SK-N-SH treated with all-trans-retinoic acid at 6 μM for 48 hours (cell line): ENCODE results near the gene RPP25L.

ENCODE experiments used
- ATAC-seq: fragments of 200-7000 bp; cut with Tn5 transposase; 3 replicates; pipeline ENCODE4 v1.9.1; 2020; ENCODE audit warnings: mild to moderate bottlenecking, moderate library complexity
- ARNTL ChIP-seq: fragments of 450-650 bp; formaldehyde crosslinking; IDR thresholded peaks from 2 replicates; pipeline ENCODE4 v1.5.0; 2020; ENCODE audit warnings: low read depth, mild to moderate bottlenecking, moderate library complexity, borderline replicate concordance
- BACH2 ChIP-seq: fragments of 250-450 bp; sonication (Bioruptor Pico); IDR thresholded peaks from 2 replicates; pipeline ENCODE4 v1.9.0; 2021; ENCODE audit warnings: mild to moderate bottlenecking, borderline replicate concordance
- CSDC2 ChIP-seq: fragments of 250-450 bp; sonication (Bioruptor Pico); IDR thresholded peaks from 2 replicates; pipeline ENCODE4 v1.5.0; 2020; ENCODE audit warnings: mild to moderate bottlenecking, moderate library complexity
- ESRRG ChIP-seq: fragments of 250-450 bp; sonication (Bioruptor Pico); IDR thresholded peaks from 2 replicates; pipeline ENCODE4 v1.6.1; 2021; ENCODE audit warnings: mild to moderate bottlenecking
- GLIS3 ChIP-seq: fragments of 250-450 bp; sonication (Bioruptor Pico); IDR thresholded peaks from 2 replicates; pipeline ENCODE4 v1.5.0; 2020; ENCODE audit warnings: mild to moderate bottlenecking, moderate library complexity
- ISL1 ChIP-seq: fragments of 250-450 bp; sonication (Bioruptor Pico); IDR thresholded peaks from 2 replicates; pipeline ENCODE4 v2.1.2; 2022; ENCODE audit warnings: mild to moderate bottlenecking, moderate library complexity
- OSR1 ChIP-seq: fragments of 250-450 bp; sonication (Bioruptor Pico); IDR thresholded peaks from 2 replicates; pipeline ENCODE4 v1.8.0; 2022; ENCODE audit warnings: moderate library complexity, mild to moderate bottlenecking, inconsistent platforms
- PATZ1 ChIP-seq: fragments of 250-450 bp; sonication (Bioruptor Pico); IDR thresholded peaks from 2 replicates; pipeline ENCODE4 v1.8.0; 2020; ENCODE audit warnings: mild to moderate bottlenecking, moderate library complexity, borderline replicate concordance
- POU6F1 ChIP-seq: fragments of 250-450 bp; sonication (Bioruptor Pico); IDR thresholded peaks from 2 replicates; pipeline ENCODE4 v1.8.0; 2021; ENCODE audit warnings: low read depth, mild to moderate bottlenecking, moderate library complexity, borderline replicate concordance
- PPARA ChIP-seq: fragments of 250-450 bp; sonication (Bioruptor Pico); IDR thresholded peaks from 2 replicates; pipeline ENCODE4 v1.5.0; 2020; ENCODE audit warnings: mild to moderate bottlenecking, borderline replicate concordance
- SNAI2 ChIP-seq: fragments of 250-450 bp; sonication (Bioruptor Pico); IDR thresholded peaks from 2 replicates; pipeline ENCODE4 v1.5.0; 2020; ENCODE audit warnings: mild to moderate bottlenecking, moderate library complexity
- TOX ChIP-seq: fragments of 250-450 bp; sonication (Bioruptor Pico); IDR thresholded peaks from 2 replicates; pipeline ENCODE4 v1.8.0; 2021; ENCODE audit warnings: mild to moderate bottlenecking, moderate library complexity, borderline replicate concordance
- ZFP30 ChIP-seq: fragments of 450-650 bp; formaldehyde crosslinking; IDR thresholded peaks from 2 replicates; pipeline ENCODE4 v1.5.0; 2022; ENCODE audit warnings: mild to moderate bottlenecking, moderate library complexity
- ZNF70 ChIP-seq: fragments of 450-650 bp; formaldehyde crosslinking; IDR thresholded peaks from 2 replicates; pipeline ENCODE4 v1.5.0; 2020; ENCODE audit warnings: mild to moderate bottlenecking, moderate library complexity
- ZNF8 ChIP-seq: fragments of 450-650 bp; formaldehyde crosslinking; IDR thresholded peaks from 2 replicates; pipeline ENCODE4 v1.5.0; 2020; ENCODE audit warnings: mild to moderate bottlenecking, moderate library complexity
- TF ChIP-seq, protein P1 (sequence below): fragments of 250-450 bp; sonication (Bioruptor Pico); IDR thresholded peaks from 2 replicates; pipeline ENCODE4 v1.5.1; 2020; ENCODE audit warnings: low read depth, mild to moderate bottlenecking, moderate library complexity
- TF ChIP-seq, protein P2 (sequence below): fragments of 250-450 bp; sonication (Bioruptor Pico); IDR thresholded peaks from 2 replicates; pipeline ENCODE4 v1.5.0; 2020; ENCODE audit warnings: mild to moderate bottlenecking, moderate library complexity

Gene RPP25L

DNA sequence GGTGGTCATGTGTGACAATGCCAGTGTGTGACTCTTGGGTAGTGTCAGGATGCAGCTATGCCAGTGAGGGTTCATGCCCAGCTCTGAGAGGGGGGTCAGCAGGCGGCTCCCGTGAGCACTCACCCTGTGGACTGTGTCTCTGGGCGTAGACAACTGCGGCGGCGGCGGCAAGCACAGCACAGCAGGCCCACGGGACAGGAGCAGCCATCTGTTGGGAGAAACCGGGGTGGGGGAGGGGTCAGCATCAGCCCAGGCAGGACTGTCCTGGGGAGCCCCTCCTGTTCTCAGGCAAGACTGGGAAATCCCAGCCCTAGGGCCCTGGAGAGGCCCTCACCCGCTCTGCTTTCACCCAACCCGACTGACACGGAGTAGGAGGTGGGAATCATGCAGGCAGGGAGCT is 43.1 kb downstream of the RPP25L start:
- no peak for ATAC-seq
- no peak for TF ChIP-seq OSR1 (CRISPR knock-in tag)
- TF ChIP-seq, protein P1, sequence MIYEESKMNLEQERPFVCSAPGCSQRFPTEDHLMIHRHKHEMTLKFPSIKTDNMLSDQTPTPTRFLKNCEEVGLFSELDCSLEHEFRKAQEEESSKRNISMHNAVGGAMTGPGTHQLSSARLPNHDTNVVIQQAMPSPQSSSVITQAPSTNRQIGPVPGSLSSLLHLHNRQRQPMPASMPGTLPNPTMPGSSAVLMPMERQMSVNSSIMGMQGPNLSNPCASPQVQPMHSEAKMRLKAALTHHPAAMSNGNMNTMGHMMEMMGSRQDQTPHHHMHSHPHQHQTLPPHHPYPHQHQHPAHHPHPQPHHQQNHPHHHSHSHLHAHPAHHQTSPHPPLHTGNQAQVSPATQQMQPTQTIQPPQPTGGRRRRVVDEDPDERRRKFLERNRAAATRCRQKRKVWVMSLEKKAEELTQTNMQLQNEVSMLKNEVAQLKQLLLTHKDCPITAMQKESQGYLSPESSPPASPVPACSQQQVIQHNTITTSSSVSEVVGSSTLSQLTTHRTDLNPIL (CRISPR knock-in tag): no peak
- no peak for TF ChIP-seq PATZ1 (CRISPR knock-in tag)
- no peak for TF ChIP-seq POU6F1 (CRISPR knock-in tag)
- TF ChIP-seq ZNF8 (CRISPR knock-in tag): no peak
- TF ChIP-seq BACH2 (CRISPR knock-in tag): no peak
- TF ChIP-seq ZFP30 (CRISPR knock-in tag): no peak
- no peak for TF ChIP-seq SNAI2
- no peak for TF ChIP-seq CSDC2 (CRISPR knock-in tag)
- TF ChIP-seq PPARA: no peak
- no peak for TF ChIP-seq GLIS3 (CRISPR knock-in tag)
- TF ChIP-seq ARNTL (CRISPR knock-in tag): no peak

- TF ChIP-seq ZNF8 (CRISPR knock-in tag): no peak
- no peak for TF ChIP-seq ISL1
- TF ChIP-seq ZNF70: no peak
- TF ChIP-seq ZFP30 (CRISPR knock-in tag): no peak
- TF ChIP-seq PATZ1 (CRISPR knock-in tag): no peak
- TF ChIP-seq TOX (CRISPR knock-in tag): no peak
- TF ChIP-seq, protein P1 (CRISPR knock-in tag): no peak
- TF ChIP-seq SNAI2: no peak
- TF ChIP-seq, all 23 proteins: peak for 0
- ATAC-seq: no peak
Observed at GRCh38 chr9:34568133-34568532, 43.8 kb downstream of the RPP25L start.

GRCh38 chr9:34566972-34567371 is 44.9 kb downstream of the RPP25L start:
- TF ChIP-seq, protein P2, sequence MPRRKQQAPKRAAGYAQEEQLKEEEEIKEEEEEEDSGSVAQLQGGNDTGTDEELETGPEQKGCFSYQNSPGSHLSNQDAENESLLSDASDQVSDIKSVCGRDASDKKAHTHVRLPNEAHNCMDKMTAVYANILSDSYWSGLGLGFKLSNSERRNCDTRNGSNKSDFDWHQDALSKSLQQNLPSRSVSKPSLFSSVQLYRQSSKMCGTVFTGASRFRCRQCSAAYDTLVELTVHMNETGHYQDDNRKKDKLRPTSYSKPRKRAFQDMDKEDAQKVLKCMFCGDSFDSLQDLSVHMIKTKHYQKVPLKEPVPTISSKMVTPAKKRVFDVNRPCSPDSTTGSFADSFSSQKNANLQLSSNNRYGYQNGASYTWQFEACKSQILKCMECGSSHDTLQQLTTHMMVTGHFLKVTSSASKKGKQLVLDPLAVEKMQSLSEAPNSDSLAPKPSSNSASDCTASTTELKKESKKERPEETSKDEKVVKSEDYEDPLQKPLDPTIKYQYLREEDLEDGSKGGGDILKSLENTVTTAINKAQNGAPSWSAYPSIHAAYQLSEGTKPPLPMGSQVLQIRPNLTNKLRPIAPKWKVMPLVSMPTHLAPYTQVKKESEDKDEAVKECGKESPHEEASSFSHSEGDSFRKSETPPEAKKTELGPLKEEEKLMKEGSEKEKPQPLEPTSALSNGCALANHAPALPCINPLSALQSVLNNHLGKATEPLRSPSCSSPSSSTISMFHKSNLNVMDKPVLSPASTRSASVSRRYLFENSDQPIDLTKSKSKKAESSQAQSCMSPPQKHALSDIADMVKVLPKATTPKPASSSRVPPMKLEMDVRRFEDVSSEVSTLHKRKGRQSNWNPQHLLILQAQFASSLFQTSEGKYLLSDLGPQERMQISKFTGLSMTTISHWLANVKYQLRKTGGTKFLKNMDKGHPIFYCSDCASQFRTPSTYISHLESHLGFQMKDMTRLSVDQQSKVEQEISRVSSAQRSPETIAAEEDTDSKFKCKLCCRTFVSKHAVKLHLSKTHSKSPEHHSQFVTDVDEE (CRISPR knock-in tag): 0 out of 2 replicates have a peak, but pooled peaks have one; percentile 30
- no peak for TF ChIP-seq OSR1 (CRISPR knock-in tag)
- ATAC-seq: no peak

DNA sequence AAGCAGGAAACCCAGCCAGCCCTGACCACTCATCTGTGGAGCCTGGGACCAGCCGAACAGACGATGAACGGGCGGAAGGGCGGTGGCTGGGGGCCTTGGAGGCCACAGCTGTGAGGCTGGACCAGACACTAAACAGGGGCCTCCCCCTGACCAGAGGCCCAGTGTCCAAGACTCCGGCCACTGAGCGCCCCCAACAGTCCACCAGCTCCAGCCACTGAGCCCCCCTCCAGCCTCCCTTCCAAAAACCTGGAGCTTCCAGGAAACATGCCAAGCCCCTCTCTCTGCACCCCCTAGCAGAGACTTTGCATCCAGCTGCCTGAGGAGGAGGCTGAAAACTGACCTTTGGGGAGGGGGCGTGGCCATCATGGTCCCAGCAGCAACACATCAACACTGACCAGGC is 45.6 kb downstream of the RPP25L start:
- ATAC-seq: no peak
- TF ChIP-seq, protein P2 (CRISPR knock-in tag): no peak
- TF ChIP-seq SNAI2: no peak
- TF ChIP-seq ESRRG (CRISPR knock-in tag): no peak
